Esophagus muscularis mucosa (tissue), 4 donors: ENCODE results near the gene LRRC53. TPM values are rescaled to one million over a fixed set of nuclear protein-coding genes. Genes with fewer than 3 reads are reported as not detected.

Experiments
- DNase-seq: peaks from one replicate; pipeline ENCODE4 v3.0.0-alpha.2; 2017; ENCODE audit errors: extremely low spot score
- H3K27ac ChIP-seq, 4 donors: fragments of 200-600 bp; sonication (generic); replicated peaks in 1 of 4; 1 replicate in 3 of 4; 2 replicates in 1 of 4; pipeline ENCODE4 v1.5.1; 2016 to 2019; ENCODE audit warnings: mild to moderate bottlenecking in 1 of 4
- H3K27me3 ChIP-seq, 4 donors: fragments of 200-600 bp; sonication (generic); one replicate each; pipeline versions ENCODE4 v1.5.1 to v1.6.0; 2016 to 2019
- H3K36me3 ChIP-seq, 4 donors: fragments of 200-600 bp; sonication (generic); one replicate each; pipeline ENCODE4 v1.5.1; 2016 to 2019
- H3K4me1 ChIP-seq, 4 donors: fragments of 200-600 bp; sonication (generic); one replicate each; pipeline ENCODE4 v1.5.1; 2016 to 2019
- H3K4me3 ChIP-seq, 4 donors: fragments of 200-600 bp; sonication (generic); 1 replicate in 2 of 4; 2 replicates in 2 of 4; pipeline ENCODE4 v1.5.1; 2016 to 2019; ENCODE audit warnings: mild to moderate bottlenecking in 4 of 4, moderate library complexity in 1 of 4
- H3K9me3 ChIP-seq, 4 donors: fragments of 200-600 bp; sonication (generic); 1 replicate in 3 of 4; 2 replicates in 1 of 4; pipeline ENCODE4 v1.5.1; 2016 to 2019
- CTCF ChIP-seq, 3 experiments: fragments of 200-600 bp in 2 of 3; fragments of 450-650 bp in 1 of 3; sonication (generic) in 2 of 3; IDR thresholded peaks; one replicate each; pipeline ENCODE4 v1.5.1; 2017 to 2019; ENCODE audit warnings: antibody characterized with exemption in 3 of 3, mild to moderate bottlenecking in 2 of 3, moderate library complexity in 1 of 3
- EP300 ChIP-seq: sonication (generic); formaldehyde crosslinking; IDR thresholded peaks from one replicate; pipeline ENCODE4 v1.6.1; 2017; ENCODE audit warnings: antibody characterized with exemption
- POLR2A ChIP-seq: fragments of 450-650 bp; IDR thresholded peaks from one replicate; pipeline ENCODE4 v1.6.1; 2017; ENCODE audit warnings: antibody characterized with exemption, moderate library complexity, mild to moderate bottlenecking, low read depth
- POLR2AphosphoS5 ChIP-seq, 2 donors: sonication (generic); formaldehyde crosslinking; IDR thresholded peaks; one replicate each; pipeline ENCODE4 v1.6.1; 2017; ENCODE audit warnings: antibody characterized with exemption in 2 of 2
- whole genome bisulfite sequencing: methylation state at CpG from one replicate; pipeline ENCODE4 v1.1.5; 2018; 5-methylcytosine and 5-hydroxymethylcytosine counted together
- intact Hi-C: fragments of 100-400 bp; cut with DNase I; formaldehyde crosslinking; loops from one replicate; pipeline ENCODE4 v1.15.1; 2023
- total RNA-seq, 4 donors: library from RNA; depleted of rRNA; stranded (reverse); fragments of >200 nt; gene quantifications; one replicate each; pipeline versions ENCODE4 v1.1.0 to v1.2.1, GENCODE V29; 2016

The LRRC53 gene
- total RNA-seq, 4 donors from 2014 or later = under 0.01 TPM; not detected in 3

GRCh38 chr1:74531796-74532195 lies 19.4 kb upstream of the LRRC53 start:
- no peak overlapping the region for H3K4me3 ChIP-seq
- TF ChIP-seq EP300 = no peak
- no peak for TF ChIP-seq POLR2A
- H3K4me1 ChIP-seq = peaks cover 0 to 2% (median 0%) of the 10 kb centered on the region in 4 donors
- H3K9me3 ChIP-seq = no peaks in the 10 kb centered on the region
- intact Hi-C loops = no loop called here
- H3K36me3 ChIP-seq = no peaks in the 10 kb centered on the region
- DNase-seq = no peak
- WGBS = 89% methylated on average over 1 of the region's 1 CpG
- no peaks in the 10 kb centered on the region for H3K27me3 ChIP-seq
- H3K27ac ChIP-seq = no peak overlapping the region

GRCh38 chr1:74530892-74531291 lies 18.5 kb upstream of the LRRC53 start:
- no peak for TF ChIP-seq POLR2AphosphoS5 (IDR thresholded peaks at IDR 0.05)
- no peak for TF ChIP-seq POLR2A
- no peak for TF ChIP-seq CTCF (IDR thresholded peaks at IDR 0.05)
- no peak for TF ChIP-seq EP300
- no peaks in the 10 kb centered on the region for H3K36me3 ChIP-seq
- H3K4me1 ChIP-seq = peaks cover 0 to 4% (median 0%) of the 10 kb centered on the region in 4 donors
- intact Hi-C loops = no loop called here
- DNase-seq = no peak
- no peak overlapping the region for H3K4me3 ChIP-seq
- no peaks in the 10 kb centered on the region for H3K9me3 ChIP-seq
- no peaks in the 10 kb centered on the region for H3K27me3 ChIP-seq
- no peak overlapping the region for H3K27ac ChIP-seq

GRCh38 chr1:74528123-74528522 lies 15.7 kb upstream of the LRRC53 start:
- Histone ChIP-seq H3K36me3 (no peaks in the 10 kb centered on the region), H3K4me1 (peaks cover 0 to 4% (median 2%) of the 10 kb centered on the region in 4 donors), H3K27ac (no peak overlapping the region), H3K9me3 (no peaks in the 10 kb centered on the region), H3K27me3 (no peaks in the 10 kb centered on the region), H3K4me3 (no peak overlapping the region)
- DNase-seq = no peak
- TF ChIP-seq EP300 (no peak), POLR2A (no peak), CTCF (IDR thresholded peaks at IDR 0.05) (no peak), POLR2AphosphoS5 (IDR thresholded peaks at IDR 0.05) (no peak)
- 89% methylated on average over 4 of the region's 4 CpGs for WGBS
- intact Hi-C loops = no loop called here

GRCh38 chr1:74526708-74527107 lies 14.3 kb upstream of the LRRC53 start:
- TF ChIP-seq CTCF (IDR thresholded peaks at IDR 0.05) = no peak
- TF ChIP-seq POLR2A = no peak
- TF ChIP-seq EP300 = no peak
- TF ChIP-seq POLR2AphosphoS5 (IDR thresholded peaks at IDR 0.05) = no peak
- Histone ChIP-seq H3K4me1 (peaks cover 0 to 4% (median 2%) of the 10 kb centered on the region in 4 donors), H3K27me3 (no peaks in the 10 kb centered on the region), H3K36me3 (no peaks in the 10 kb centered on the region), H3K27ac (no peak overlapping the region), H3K9me3 (no peaks in the 10 kb centered on the region), H3K4me3 (no peak overlapping the region)
- WGBS = 35% methylated on average over 2 of the region's 2 CpGs
- DNase-seq = no peak
- intact Hi-C loops = no loop called here

- WGBS = 83% methylated on average over 2 of the region's 2 CpGs
- intact Hi-C loops = no loop called here
- no peak for TF ChIP-seq CTCF (IDR thresholded peaks at IDR 0.05)
- no peak for TF ChIP-seq POLR2AphosphoS5 (IDR thresholded peaks at IDR 0.05)
- no peak for TF ChIP-seq EP300
- no peak for TF ChIP-seq POLR2A
- no peak for DNase-seq
- H3K36me3 ChIP-seq = no peaks in the 10 kb centered on the region
- H3K27me3 ChIP-seq = no peaks in the 10 kb centered on the region
- no peak overlapping the region for H3K4me3 ChIP-seq
- H3K27ac ChIP-seq = no peak overlapping the region
- H3K9me3 ChIP-seq = no peaks in the 10 kb centered on the region
- peaks cover 0 to 4% (median 2%) of the 10 kb centered on the region in 4 donors for H3K4me1 ChIP-seq
Observed at GRCh38 chr1:74523873-74524480, 11.6 kb upstream of the LRRC53 start.
